PC-9 (cell line): ENCODE data around the gene CYP27B1. TPM values are rescaled to one million over a fixed set of nuclear protein-coding genes. Genes with fewer than 3 reads are reported as not detected.

ENCODE experiments used
- BruUV-seq: library from RNA; stranded (reverse); fragments of 400-500 nt; replicated peaks from 2 replicates; lab custom pipeline; 2021; lab: Mats Ljungman, UMichigan
- CTCF ChIA-PET: fragments of 300-600 bp; sonication (Branson Sonifier 250); formaldehyde crosslinking; loops from one replicate; lab custom pipeline; 2022; ENCODE audit warnings: antibody characterized with exemption; lab: Charles Lee
- POLR2A ChIA-PET: fragments of 300-600 bp; sonication (Branson Sonifier 250); formaldehyde crosslinking; loops from one replicate; lab custom pipeline; 2022; ENCODE audit warnings: antibody characterized with exemption; ENCODE audit not compliant: unreplicated experiment; lab: Charles Lee
- DNase-seq, 2 experiments: peaks; one replicate each; pipeline versions ENCODE4 v3.0.0 to v3.0.0-alpha.2; 2015 to 2022; ENCODE audit warnings: mixed read lengths in 1 of 2
- H2AFZ ChIP-seq: fragments of 200-600 bp; sonication (generic); 2 replicates; pipeline ENCODE4 v1.8.1; 2017; ENCODE audit warnings: antibody characterized with exemption
- H3F3A ChIP-seq: fragments of 200-600 bp; sonication (generic); 2 replicates; pipeline ENCODE4 v1.8.1; 2017; ENCODE audit warnings: antibody characterized with exemption, mild to moderate bottlenecking, low read depth; ENCODE audit not compliant: insufficient read depth
- H3K27ac ChIP-seq: fragments of 200-600 bp; sonication (generic); 2 replicates; pipeline ENCODE4 v1.6.1; 2016; ENCODE audit warnings: mixed run types
- H3K27me3 ChIP-seq: fragments of 200-600 bp; sonication (generic); 2 replicates; pipeline ENCODE4 v1.6.1; 2016; ENCODE audit warnings: low read depth, mixed run types; ENCODE audit not compliant: insufficient read depth
- H3K36me3 ChIP-seq: fragments of 200-600 bp; sonication (generic); 2 replicates; pipeline ENCODE4 v1.6.1; 2016; ENCODE audit warnings: low read depth, mixed run types
- H3K4me1 ChIP-seq: fragments of 200-600 bp; sonication (generic); replicated peaks from 2 replicates; pipeline ENCODE4 v1.6.1; 2016; ENCODE audit warnings: mixed run types; ENCODE audit not compliant: insufficient read depth
- H3K4me2 ChIP-seq: fragments of 200-600 bp; sonication (generic); 2 replicates; pipeline ENCODE4 v1.6.1; 2017; ENCODE audit warnings: mixed run types
- H3K4me3 ChIP-seq: fragments of 200-600 bp; sonication (generic); 2 replicates; pipeline ENCODE4 v1.6.1; 2016; ENCODE audit warnings: mixed run types
- H3K79me2 ChIP-seq: fragments of 200-600 bp; sonication (generic); 2 replicates; pipeline ENCODE4 v1.6.1; 2017; ENCODE audit warnings: low read depth, mixed run types
- H3K9me2 ChIP-seq: fragments of 200-600 bp; sonication (generic); 2 replicates; pipeline ENCODE4 v1.8.1; 2017; ENCODE audit warnings: mild to moderate bottlenecking; ENCODE audit not compliant: insufficient read depth
- H3K9me3 ChIP-seq: fragments of 200-600 bp; sonication (generic); 2 replicates; pipeline ENCODE4 v1.8.1; 2016; ENCODE audit warnings: low read depth; ENCODE audit not compliant: insufficient read depth
- H4K20me1 ChIP-seq: fragments of 200-600 bp; sonication (generic); 2 replicates; pipeline ENCODE4 v1.8.1; 2017; ENCODE audit not compliant: insufficient read depth
- CTCF ChIP-seq: fragments of 200-600 bp; sonication (generic); conservative IDR thresholded peaks from 2 replicates; pipeline ENCODE4 v1.6.1; 2017; ENCODE audit warnings: mixed run types, antibody characterized with exemption, mild to moderate bottlenecking, moderate library complexity
- EZH2 ChIP-seq: fragments of 200-600 bp; sonication (generic); IDR thresholded peaks from 2 replicates; pipeline ENCODE4 v1.8.0; 2017; ENCODE audit warnings: antibody characterized with exemption, low read depth
- intact Hi-C: fragments of 100-400 bp; cut with micrococcal nuclease; formaldehyde crosslinking; loops from one replicate; pipeline ENCODE4 v1.10.0; 2022; ENCODE audit not compliant: unreplicated experiment
- total RNA-seq: library from RNA; stranded (reverse); gene quantifications from 2 replicates; pipeline ENCODE4 v1.2.3, GENCODE V29; 2021

CYP27B1 gene
- total RNA-seq, 1 experiment from 2014 or later = 1.8 TPM

GRCh38 chr12:57741844-57742738 lies 24.8 kb downstream of the CYP27B1 start:
- Histone ChIP-seq H2AFZ (no peak overlapping the region), H3K27ac (no peak overlapping the region), H3K4me2 (peak overlapping the region; percentile 30), H3K9me2 (no peaks in the 10 kb centered on the region), H3F3A (peaks cover 18% of the 10 kb centered on the region), H4K20me1 (no peaks in the 10 kb centered on the region), H3K36me3 (peaks cover 2% of the 10 kb centered on the region; the same call in 1 of the 2 replicates), H3K4me1 (peaks cover 13% of the 10 kb centered on the region), H3K9me3 (no peaks in the 10 kb centered on the region), H3K27me3 (0 out of 2 replicates have a peak, but pooled peaks cover 1% of the 10 kb centered on the region), H3K4me3 (no peak overlapping the region), H3K79me2 (peaks cover 5% of the 10 kb centered on the region)
- POLR2A ChIA-PET = no interaction called here
- CTCF ChIA-PET = no interaction called here
- peak in 1 of 2 experiments; percentile 51 for DNase-seq
- intact Hi-C loops = no loop called here
- peak; percentile 27; the same call in 1 of the 2 replicates for TF ChIP-seq CTCF
- no peak for TF ChIP-seq EZH2
- no TSS peak for BruUV-seq

DNA sequence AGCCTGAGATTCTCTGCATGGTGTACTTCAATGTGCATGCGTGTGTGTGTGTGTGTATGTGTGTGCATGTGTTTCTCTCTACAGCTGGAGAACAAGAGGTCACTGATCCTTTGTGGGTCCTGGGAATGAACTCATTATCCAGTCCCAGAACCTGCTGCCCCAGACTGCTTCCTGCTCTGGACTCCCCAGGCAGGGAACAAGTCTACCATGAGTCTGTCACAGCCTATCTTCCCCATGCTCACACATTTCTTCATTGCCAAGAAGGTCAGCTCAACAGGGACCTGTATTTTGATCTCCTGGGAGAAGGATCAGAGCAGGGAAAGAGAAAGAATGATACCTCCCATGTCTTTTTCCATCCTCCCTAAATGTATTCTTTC lies 25.5 kb downstream of the CYP27B1 start:
- H3K4me3 ChIP-seq = no peak overlapping the region
- intact Hi-C loops = no loop called here
- TF ChIP-seq CTCF (no peak), EZH2 (no peak)
- no peak for DNase-seq
- H3K4me2 ChIP-seq = peak overlapping the region; percentile 30; the same call in 1 of the 2 replicates
- H3K4me1 ChIP-seq = peaks cover 13% of the 10 kb centered on the region
- no peaks in the 10 kb centered on the region for H3K9me2 ChIP-seq
- H3K36me3 ChIP-seq = no peaks in the 10 kb centered on the region
- no TSS peak for BruUV-seq
- H3K79me2 ChIP-seq = peaks cover 5% of the 10 kb centered on the region
- no peak overlapping the region for H3K27ac ChIP-seq
- peaks cover 8% of the 10 kb centered on the region; the same call in 1 of the 2 replicates for H3K27me3 ChIP-seq
- no peaks in the 10 kb centered on the region for H3K9me3 ChIP-seq
- CTCF ChIA-PET = no interaction called here
- peaks cover 17% of the 10 kb centered on the region for H3F3A ChIP-seq
- no peaks in the 10 kb centered on the region for H4K20me1 ChIP-seq
- H2AFZ ChIP-seq = no peak overlapping the region
- POLR2A ChIA-PET = interaction anchor here (0.6 to 0.7 kb wide), 2 partner anchors 18 to 283 kb away, joined by 3 read pairs; no protein-coding TSS in a partner anchor

DNA sequence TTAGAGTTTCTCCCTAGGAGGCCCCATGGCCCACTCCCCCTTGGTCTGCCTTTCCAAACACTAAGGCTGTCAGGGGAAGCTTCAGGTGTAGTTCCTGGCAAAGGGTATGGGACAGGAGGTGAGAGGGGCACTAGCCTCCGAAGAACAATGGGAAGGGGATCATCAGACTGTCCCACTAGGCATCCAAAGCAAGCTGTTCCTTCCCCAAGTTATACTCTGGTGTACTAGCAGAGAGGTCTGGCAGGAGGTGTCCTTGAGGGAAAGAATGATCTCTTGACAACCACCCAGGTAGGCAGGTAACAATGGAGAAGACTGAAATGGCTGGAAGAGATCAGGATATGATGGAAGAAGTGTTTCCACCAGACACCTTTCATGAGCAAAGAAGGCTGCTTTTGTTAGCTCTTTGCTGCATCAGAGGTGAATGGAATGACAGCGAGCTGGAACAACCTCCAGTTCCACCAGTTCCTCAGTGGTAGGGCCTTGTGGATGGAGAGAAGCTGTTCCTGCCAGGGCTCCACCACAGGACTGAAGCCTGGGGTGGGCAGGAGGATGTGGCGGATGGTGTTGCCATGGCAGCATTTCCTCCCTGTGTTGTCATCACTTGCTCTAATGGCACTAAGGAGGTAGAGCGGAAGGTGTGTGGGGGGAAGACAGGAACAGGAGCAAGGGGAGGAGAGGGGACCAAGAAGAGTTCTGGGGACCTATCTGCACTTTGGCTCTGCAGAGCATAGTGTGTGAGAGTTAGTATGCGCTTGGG lies 26.0 kb downstream of the CYP27B1 start:
- peaks cover 12% of the 10 kb centered on the region; the same call in 1 of the 2 replicates for H3F3A ChIP-seq
- H3K9me2 ChIP-seq = no peaks in the 10 kb centered on the region
- TF ChIP-seq CTCF (no peak), EZH2 (no peak)
- H3K9me3 ChIP-seq = no peaks in the 10 kb centered on the region
- no peak overlapping the region for H3K4me3 ChIP-seq
- ChIA-PET POLR2A (interaction anchor here (0.6 to 0.7 kb wide), 2 partner anchors 19 to 282 kb away, joined by 3 read pairs; no protein-coding TSS in a partner anchor), CTCF (no interaction called here)
- peaks cover 10% of the 10 kb centered on the region; the same call in 1 of the 2 replicates for H3K27me3 ChIP-seq
- no peak for DNase-seq
- BruUV-seq = no TSS peak
- no peak overlapping the region for H3K27ac ChIP-seq
- H2AFZ ChIP-seq = no peak overlapping the region
- H3K4me1 ChIP-seq = peaks cover 10% of the 10 kb centered on the region
- peaks cover 5% of the 10 kb centered on the region for H3K79me2 ChIP-seq
- intact Hi-C loops = no loop called here
- H3K36me3 ChIP-seq = no peaks in the 10 kb centered on the region
- no peaks in the 10 kb centered on the region for H4K20me1 ChIP-seq
- H3K4me2 ChIP-seq = no peak overlapping the region
